IMR-90 (cell line): ENCODE results near the gene TPP2. TPM values are rescaled to one million over a fixed set of nuclear protein-coding genes. Genes with fewer than 3 reads are reported as not detected.

Experiments
- ATAC-seq: fragments of 200-7000 bp; cut with Tn5 transposase; 2 replicates; pipeline ENCODE4 v1.9.1; 2020; ENCODE audit warnings: low read depth, mild to moderate bottlenecking, moderate library complexity
- BruUV-seq: library from RNA; stranded (reverse); fragments of 400-500 nt; replicated peaks from 2 replicates; lab custom pipeline; 2021; lab: Mats Ljungman, UMichigan
- CTCF ChIA-PET: fragments of 300-600 bp; formaldehyde crosslinking; extraction: SDS; loops from one replicate; lab custom pipeline; 2021; ENCODE audit warnings: antibody characterized with exemption; lab: Yijun Ruan, JAX
- POLR2A ChIA-PET: fragments of 300-600 bp; sonication (Branson Sonifier 250); formaldehyde crosslinking; loops from one replicate; lab custom pipeline; 2022; ENCODE audit warnings: antibody characterized with exemption; ENCODE audit not compliant: unreplicated experiment; lab: Charles Lee
- DNase-seq: peaks from one replicate; pipeline ENCODE4 v3.0.0; 2013
- H2AFZ ChIP-seq: replicated peaks from 2 replicates; pipeline ENCODE3; 2013; ENCODE audit warnings: low read length, mild to moderate bottlenecking; ENCODE audit not compliant: poor library complexity
- H2AK5ac ChIP-seq: 2 replicates; pipeline ENCODE4 v1.6.1; 2013; ENCODE audit warnings: low read depth, low read length, inconsistent platforms
- H2AK9ac ChIP-seq: replicated peaks from 2 replicates; pipeline ENCODE3; 2013; ENCODE audit warnings: mild to moderate bottlenecking, low read depth, low read length, moderate library complexity; ENCODE audit not compliant: poor library complexity
- H2BK120ac ChIP-seq: 2 replicates; pipeline ENCODE4 v1.6.1; 2013; ENCODE audit warnings: low read depth, low read length, inconsistent platforms
- H2BK15ac ChIP-seq: 3 replicates; pipeline ENCODE4 v1.6.1; 2013; ENCODE audit warnings: low read depth, low read length, inconsistent platforms
- H2BK20ac ChIP-seq: 2 replicates; pipeline ENCODE4 v1.6.1; 2013; ENCODE audit warnings: low read depth, mild to moderate bottlenecking, inconsistent platforms, low read length, moderate library complexity
- H2BK5ac ChIP-seq: 2 replicates; pipeline ENCODE4 v1.6.1; 2013; ENCODE audit warnings: mild to moderate bottlenecking, low read depth, low read length, inconsistent platforms; ENCODE audit not compliant: poor library complexity, severe bottlenecking
- H3K14ac ChIP-seq: replicated peaks from 2 replicates; pipeline ENCODE4 v1.6.1; 2013; ENCODE audit warnings: low read depth, low read length, inconsistent platforms
- H3K18ac ChIP-seq: 2 replicates; pipeline ENCODE4 v1.6.1; 2013; ENCODE audit warnings: low read depth, low read length, control low read depth
- H3K23ac ChIP-seq: 2 replicates; pipeline ENCODE4 v1.6.1; 2013; ENCODE audit warnings: low read depth, low read length, inconsistent platforms
- H3K27ac ChIP-seq: 2 replicates; pipeline ENCODE4 v1.5.1; 2013; ENCODE audit warnings: mild to moderate bottlenecking, control low read depth, low read length; ENCODE audit not compliant: insufficient read depth
- H3K27me3 ChIP-seq: 2 replicates; pipeline ENCODE4 v1.6.1; 2013; ENCODE audit warnings: low read length; ENCODE audit not compliant: control insufficient read depth, insufficient read depth
- H3K36me3 ChIP-seq: 2 replicates; pipeline ENCODE4 v1.6.1; 2013; ENCODE audit warnings: low read length, mixed read lengths; ENCODE audit not compliant: control insufficient read depth, insufficient read depth
- H3K4ac ChIP-seq: 2 replicates; pipeline ENCODE4 v1.6.1; 2013; ENCODE audit warnings: low read depth, low read length, inconsistent platforms
- H3K4me1 ChIP-seq: 2 replicates; pipeline ENCODE4 v1.6.1; 2013; ENCODE audit warnings: low read length, mixed read lengths; ENCODE audit not compliant: control insufficient read depth, insufficient read depth
- H3K4me2 ChIP-seq: 2 replicates; pipeline ENCODE4 v1.6.1; 2013; ENCODE audit warnings: low read depth, mild to moderate bottlenecking, control low read depth, low read length, moderate library complexity
- H3K4me3 ChIP-seq: 2 replicates; pipeline ENCODE4 v1.5.1; 2013; ENCODE audit warnings: low read depth, mild to moderate bottlenecking, control low read depth, low read length, moderate library complexity; ENCODE audit not compliant: insufficient read depth
- H3K56ac ChIP-seq: 2 replicates; pipeline ENCODE4 v1.6.1; 2013; ENCODE audit warnings: low read length, inconsistent platforms; ENCODE audit not compliant: insufficient read depth; ENCODE audit errors: extremely low read depth
- H3K79me1 ChIP-seq, 2 experiments: 2 replicates each; pipeline ENCODE4 v1.6.1; 2013; ENCODE audit warnings: low read length in 2 of 2, inconsistent platforms in 1 of 2, low read depth in 1 of 2
- H3K9ac ChIP-seq: 2 replicates; pipeline ENCODE4 v1.6.1; 2013; ENCODE audit warnings: low read depth, low read length, control low read depth
- H3K9me1 ChIP-seq: 2 replicates; pipeline ENCODE4 v1.6.1; 2013; ENCODE audit warnings: low read length, inconsistent platforms; ENCODE audit not compliant: insufficient read depth
- H3K9me3 ChIP-seq: 2 replicates; pipeline ENCODE4 v1.6.1; 2013; ENCODE audit warnings: low read length; ENCODE audit not compliant: control insufficient read depth, insufficient read depth
- H4K20me1 ChIP-seq: 2 replicates; pipeline ENCODE4 v1.6.1; 2013; ENCODE audit warnings: low read length, inconsistent platforms; ENCODE audit not compliant: insufficient read depth
- H4K5ac ChIP-seq: 2 replicates; pipeline ENCODE4 v1.6.1; 2013; ENCODE audit warnings: mild to moderate bottlenecking, low read depth, low read length, control low read depth
- H4K8ac ChIP-seq, 2 experiments: 2 replicates each; pipeline ENCODE4 v1.6.1; 2013; ENCODE audit warnings: low read depth in 2 of 2, low read length in 2 of 2, control low read depth in 1 of 2, inconsistent platforms in 1 of 2
- H4K91ac ChIP-seq: 2 replicates; pipeline ENCODE4 v1.6.1; 2013; ENCODE audit warnings: low read depth, low read length, inconsistent platforms; ENCODE audit not compliant: insufficient read depth
- BHLHE40 ChIP-seq: fragments of 150-350 bp; IDR thresholded peaks from 2 replicates; pipeline ENCODE4 v1.6.1; 2016; ENCODE audit warnings: mild to moderate bottlenecking, low read depth, low read length
- CEBPB ChIP-seq: IDR thresholded peaks from 2 replicates; pipeline ENCODE4 v1.6.1; 2012; ENCODE audit warnings: low read depth, low read length, improper control_type of control experiment
- CHD1 ChIP-seq: IDR thresholded peaks from 2 replicates; pipeline ENCODE4 v1.6.1; 2012; ENCODE audit warnings: low read depth, low read length, improper control_type of control experiment
- CTCF ChIP-seq: conservative IDR thresholded peaks from 2 replicates; pipeline ENCODE4 v1.5.1; 2012; ENCODE audit warnings: mild to moderate bottlenecking, low read depth, low read length, improper control_type of control experiment
- ELK1 ChIP-seq: fragments of 150-350 bp; IDR thresholded peaks from 2 replicates; pipeline ENCODE4 v1.6.1; 2016; ENCODE audit warnings: low read depth, mild to moderate bottlenecking, low read length, moderate library complexity, borderline replicate concordance
- FOS ChIP-seq: fragments of 150-350 bp; IDR thresholded peaks from 2 replicates; pipeline ENCODE4 v1.6.1; 2016; ENCODE audit warnings: low read depth, low read length
- MAFK ChIP-seq: IDR thresholded peaks from 2 replicates; pipeline ENCODE4 v1.6.1; 2012; ENCODE audit warnings: low read depth, low read length, improper control_type of control experiment
- MAZ ChIP-seq: IDR thresholded peaks from 2 replicates; pipeline ENCODE4 v1.6.1; 2012; ENCODE audit warnings: low read depth, mild to moderate bottlenecking, low read length, improper control_type of control experiment, moderate library complexity, borderline replicate concordance
- MXI1 ChIP-seq: IDR thresholded peaks from 2 replicates; pipeline ENCODE4 v1.6.1; 2012; ENCODE audit warnings: low read depth, mild to moderate bottlenecking, low read length, moderate library complexity, borderline replicate concordance
- NFE2L2 ChIP-seq: fragments of 150-350 bp; IDR thresholded peaks from 2 replicates; pipeline ENCODE4 v1.6.1; 2016; ENCODE audit warnings: low read depth, mild to moderate bottlenecking, low read length
- POLR2A ChIP-seq: IDR thresholded peaks from 2 replicates; pipeline ENCODE4 v1.6.1; 2012; ENCODE audit warnings: mild to moderate bottlenecking, low read depth, low read length
- RAD21 ChIP-seq: IDR thresholded peaks from 2 replicates; pipeline ENCODE4 v1.6.1; 2012; ENCODE audit warnings: low read length, improper control_type of control experiment
- RCOR1 ChIP-seq: IDR thresholded peaks from 2 replicates; pipeline ENCODE4 v1.6.1; 2012; ENCODE audit warnings: mild to moderate bottlenecking, low read length, improper control_type of control experiment; ENCODE audit not compliant: insufficient replicate concordance
- RFX5 ChIP-seq: IDR thresholded peaks from 2 replicates; pipeline ENCODE4 v1.8.0; 2012; ENCODE audit warnings: low read depth, mild to moderate bottlenecking, low read length, moderate library complexity
- SMC3 ChIP-seq: fragments of 150-350 bp; IDR thresholded peaks from 2 replicates; pipeline ENCODE4 v1.6.1; 2016; ENCODE audit warnings: low read depth, mild to moderate bottlenecking, antibody characterized with exemption, low read length, moderate library complexity
- USF2 ChIP-seq: fragments of 150-350 bp; IDR thresholded peaks from 2 replicates; pipeline ENCODE4 v1.6.1; 2017; ENCODE audit warnings: mild to moderate bottlenecking, antibody characterized with exemption, low read length, low read depth
- WGBS, 2 experiments: methylation state at CpG; one replicate each; pipeline versions ENCODE4 v1.1.5 to v1.1.7; 2013; ENCODE audit warnings: missing lambda C conversion rate in 2 of 2; ENCODE audit not compliant: insufficient read length in 1 of 2; ENCODE audit errors: extremely low coverage in 2 of 2; 5-methylcytosine and 5-hydroxymethylcytosine counted together
- dilution Hi-C: fragments of 300-500 bp; cut with HindIII; formaldehyde crosslinking; loops from one replicate; pipeline ENCODE4 v1.14.3; 2018; ENCODE audit warnings: low sequenced_read_pairs; ENCODE audit not compliant: unreplicated experiment
- in situ Hi-C: fragments of 300-500 bp; cut with MboI; formaldehyde crosslinking; loops from 3 replicates; pipeline ENCODE4 v1.14.3; 2019; ENCODE audit warnings: low sequenced_read_pairs, inconsistent platforms, mixed read lengths
- intact Hi-C: fragments of 100-400 bp; cut with micrococcal nuclease; formaldehyde crosslinking; loops from 2 replicates; pipeline ENCODE4 v1.10.0; 2022
- polyA plus RNA-seq, 3 experiments: library from polyadenylated mRNA; depleted of rRNA; stranded (reverse); fragments of >200 nt; gene quantifications; 2 replicates each; pipeline ENCODE4 v1.2.3, GENCODE V29; 2012; ENCODE audit warnings: low replicate concordance in 1 of 3
- total RNA-seq: library from RNA; depleted of rRNA; stranded (reverse); fragments of >200 nt; gene quantifications from 2 replicates; pipeline ENCODE4 v1.2.3, GENCODE V29; 2012

The TPP2 gene
- total and polyA plus RNA-seq, 2 of the 4 experiments (the other 2 are of a cell fraction) = 27.6 to 52.9 TPM

- Histone ChIP-seq H3K36me3 (no peaks in the 10 kb centered on the region), H2AFZ (no peak overlapping the region), H3K4me2 (no peak overlapping the region), H2BK15ac (no peak overlapping the region), H3K14ac (no peak overlapping the region), H2BK120ac (no peak overlapping the region), H3K4me3 (no peak overlapping the region), H4K91ac (no peak overlapping the region), H3K27me3 (peaks cover 22% of the 10 kb centered on the region), H3K27ac (no peak overlapping the region), H3K56ac (no peak overlapping the region), H3K18ac (no peak overlapping the region), H2BK5ac (no peak overlapping the region), H2AK9ac (no peak overlapping the region), H3K9ac (no peak overlapping the region), H3K4me1 (no peaks in the 10 kb centered on the region), H2BK20ac (no peak overlapping the region), H3K79me1 (no peaks in the 10 kb centered on the region), H3K4ac (no peak overlapping the region), H4K20me1 (no peaks in the 10 kb centered on the region), H2AK5ac (no peak overlapping the region), H3K9me3 (no peaks in the 10 kb centered on the region), H3K23ac (no peak overlapping the region), H4K5ac (no peak overlapping the region), H4K8ac (no peak overlapping the region), H3K9me1 (no peaks in the 10 kb centered on the region)
- ChIA-PET POLR2A (no interaction called here), CTCF (no interaction called here)
- 50% methylated on average over 1 of the region's 3 CpGs; no CpG with 5 or more reads in 1 of the 2 experiments for WGBS, 2 experiments
- intact Hi-C loops = no loop called here
- no TSS peak for BruUV-seq
- dilution Hi-C loops = no loop called here
- in situ Hi-C loops = no loop called here
- TF ChIP-seq POLR2A = no peak
- TF ChIP-seq FOS = no peak
- TF ChIP-seq CTCF = no peak
- no peak for TF ChIP-seq BHLHE40
- no peak for TF ChIP-seq SMC3
- no peak for TF ChIP-seq CHD1
- TF ChIP-seq MAZ = no peak
- TF ChIP-seq CEBPB = no peak
- no peak for TF ChIP-seq USF2
- no peak for TF ChIP-seq NFE2L2
- no peak for TF ChIP-seq MAFK
- no peak for TF ChIP-seq RCOR1
- TF ChIP-seq RFX5 = no peak
- no peak for TF ChIP-seq ELK1
- TF ChIP-seq RAD21 = no peak
- TF ChIP-seq MXI1 = no peak
- DNase-seq (no peak), ATAC-seq (no peak)
These were observed 10.2 kb upstream of the TPP2 start for GRCh38 chr13:102586615-102587014.
